Measurements from ENCODE around the gene LYRM4.

The LYRM4 gene

GRCh38 chr6:5203546-5203945, 57.2 kb downstream of the LYRM4 start:
- DNase-seq: no peak

- DNase-seq: no peak
Observed at GRCh38 chr6:5202941-5203340, 57.8 kb downstream of the LYRM4 start.

GRCh38 chr6:5202206-5202605, 58.5 kb downstream of the LYRM4 start:
- no peak for DNase-seq

- DNase-seq: no peak
Observed at GRCh38 chr6:5201271-5201670, 59.5 kb downstream of the LYRM4 start.

GRCh38 chr6:5199702-5200101, 61.0 kb downstream of the LYRM4 start:
- no peak for DNase-seq

GRCh38 chr6:5199283-5199682, 61.5 kb downstream of the LYRM4 start:
- no peak for DNase-seq

GRCh38 chr6:5197084-5197483, 63.7 kb downstream of the LYRM4 start:
- no peak for DNase-seq

GRCh38 chr6:5192135-5192794, 68.5 kb downstream of the LYRM4 start:
- no peak for DNase-seq

- DNase-seq: no peak
Observed at GRCh38 chr6:5191722-5192121, 69.0 kb downstream of the LYRM4 start.

GRCh38 chr6:5191222-5191621, 69.5 kb downstream of the LYRM4 start:
- no peak for DNase-seq

GRCh38 chr6:5190507-5190906, 70.2 kb downstream of the LYRM4 start:
- no peak for DNase-seq

GRCh38 chr6:5188646-5189045, 72.1 kb downstream of the LYRM4 start:
- DNase-seq: no peak

GRCh38 chr6:5184878-5185277, 75.9 kb downstream of the LYRM4 start:
- DNase-seq: no peak

- no peak for DNase-seq
Observed at GRCh38 chr6:5184218-5184617, 76.5 kb downstream of the LYRM4 start.

GRCh38 chr6:5181510-5182317, 79.0 kb downstream of the LYRM4 start:
- DNase-seq: no peak

- DNase-seq: no peak
Observed at GRCh38 chr6:5180636-5181035, 80.1 kb downstream of the LYRM4 start.

GRCh38 chr6:5179917-5180316, 80.8 kb downstream of the LYRM4 start:
- no peak for DNase-seq

GRCh38 chr6:5178806-5179205, 81.9 kb downstream of the LYRM4 start:
- DNase-seq: no peak

GRCh38 chr6:5175635-5176034, 85.1 kb downstream of the LYRM4 start:
- no peak for DNase-seq

- DNase-seq: no peak
Observed at GRCh38 chr6:5174756-5175549, 85.8 kb downstream of the LYRM4 start.

- DNase-seq: peak; percentile 17
Observed at GRCh38 chr6:5174244-5174643, 86.5 kb downstream of the LYRM4 start.

GRCh38 chr6:5173810-5174209, 86.9 kb downstream of the LYRM4 start:
- DNase-seq: no peak

- no peak for DNase-seq
Observed at GRCh38 chr6:5172897-5173474, 87.8 kb downstream of the LYRM4 start.

Measured in activated naive CD4-positive, alpha-beta T cell treated with anti-CD3 and anti-CD28 coated beads, Interleukin-2, amount 50 U/mL, for 16 hours (primary cell).